Ureter (tissue), 1 donor: ENCODE results near the gene DIPK1B. TPM values are rescaled to one million over a fixed set of nuclear protein-coding genes. Genes with fewer than 3 reads are reported as not detected.

Experiments used
- DNase-seq: peaks from one replicate; pipeline ENCODE4 v3.0.0-alpha.2; 2020; ENCODE audit warnings: low spot score
- total RNA-seq: library from RNA; stranded (reverse); gene quantifications from one replicate; pipeline ENCODE4 v1.2.4, GENCODE V29; 2023
- donor health status: DM: yes; HTN: yes; CAD: no.

Gene DIPK1B
- total RNA-seq, 1 donor from 2014 or later: 6.6 TPM

GRCh38 chr9:136673088-136673974, 39.0 kb upstream of the DIPK1B start:
- no peak for DNase-seq

- no peak for DNase-seq
Observed at GRCh38 chr9:136673975-136674785, 38.2 kb upstream of the DIPK1B start.

GRCh38 chr9:136674786-136675349, 37.5 kb upstream of the DIPK1B start:
- DNase-seq: no peak

GRCh38 chr9:136675477-136676296, 36.7 kb upstream of the DIPK1B start:
- no peak for DNase-seq

GRCh38 chr9:136676297-136676794, 36.0 kb upstream of the DIPK1B start:
- DNase-seq: no peak

- DNase-seq: no peak
Observed at GRCh38 chr9:136676920-136677686, 35.3 kb upstream of the DIPK1B start.

- no peak for DNase-seq
Observed at GRCh38 chr9:136678034-136678433, 34.3 kb upstream of the DIPK1B start.

GRCh38 chr9:136678624-136679023, 33.7 kb upstream of the DIPK1B start:
- DNase-seq: no peak

GRCh38 chr9:136679431-136679941, 32.9 kb upstream of the DIPK1B start:
- DNase-seq: no peak

GRCh38 chr9:136681029-136681428, 31.3 kb upstream of the DIPK1B start:
- no peak for DNase-seq

GRCh38 chr9:136681945-136682699, 30.2 kb upstream of the DIPK1B start:
- no peak for DNase-seq

GRCh38 chr9:136682710-136683109, 29.7 kb upstream of the DIPK1B start:
- DNase-seq: no peak

- DNase-seq: no peak
Observed at GRCh38 chr9:136683173-136683745, 29.1 kb upstream of the DIPK1B start.

GRCh38 chr9:136683755-136684154, 28.6 kb upstream of the DIPK1B start:
- no peak for DNase-seq

GRCh38 chr9:136684339-136684738, 28.0 kb upstream of the DIPK1B start:
- no peak for DNase-seq

- DNase-seq: no peak
Observed at GRCh38 chr9:136684799-136685198, 27.6 kb upstream of the DIPK1B start.

GRCh38 chr9:136685216-136685615, 27.2 kb upstream of the DIPK1B start:
- no peak for DNase-seq

- no peak for DNase-seq
Observed at GRCh38 chr9:136685790-136686533, 26.4 kb upstream of the DIPK1B start.

- DNase-seq: no peak
Observed at GRCh38 chr9:136686534-136686793, 25.9 kb upstream of the DIPK1B start.
